Fibroblast of mammary gland (primary cell): ENCODE results near the gene VPS13C.

ENCODE experiments used
- DNase-seq: peaks from one replicate; pipeline ENCODE4 v3.0.0-alpha.2; 2010; ENCODE audit warnings: low read depth
- H3K4me3 ChIP-seq: 2 replicates; pipeline ENCODE4 v1.5.1; 2011; ENCODE audit warnings: low read depth, mild to moderate bottlenecking, low read length, moderate library complexity; ENCODE audit not compliant: control insufficient read depth
- CTCF ChIP-seq: conservative IDR thresholded peaks from 2 replicates; pipeline ENCODE4 v1.5.1; 2011; ENCODE audit warnings: low read depth, low read length, inconsistent platforms; ENCODE audit not compliant: control insufficient read depth, insufficient read depth

VPS13C gene

GRCh38 chr15:62067448-62068044 is 7.3 kb upstream of the VPS13C start:
- DNase-seq = no peak
- H3K4me3 ChIP-seq = peak overlapping the region; percentile 19
- no peak for TF ChIP-seq CTCF

GRCh38 chr15:62066663-62067447 is 6.6 kb upstream of the VPS13C start, which contains the start of gene C2CD4A:
Gene C2CD4A, plus strand, starts transcription at chr15:62066977. Its CDS starts 637 bp downstream, at chr15:62067614.
- H3K4me3 ChIP-seq = peak within 1 kb of the TSS; percentile 19
- DNase-seq = no peak
- peak; percentile 4 for TF ChIP-seq CTCF

DNA sequence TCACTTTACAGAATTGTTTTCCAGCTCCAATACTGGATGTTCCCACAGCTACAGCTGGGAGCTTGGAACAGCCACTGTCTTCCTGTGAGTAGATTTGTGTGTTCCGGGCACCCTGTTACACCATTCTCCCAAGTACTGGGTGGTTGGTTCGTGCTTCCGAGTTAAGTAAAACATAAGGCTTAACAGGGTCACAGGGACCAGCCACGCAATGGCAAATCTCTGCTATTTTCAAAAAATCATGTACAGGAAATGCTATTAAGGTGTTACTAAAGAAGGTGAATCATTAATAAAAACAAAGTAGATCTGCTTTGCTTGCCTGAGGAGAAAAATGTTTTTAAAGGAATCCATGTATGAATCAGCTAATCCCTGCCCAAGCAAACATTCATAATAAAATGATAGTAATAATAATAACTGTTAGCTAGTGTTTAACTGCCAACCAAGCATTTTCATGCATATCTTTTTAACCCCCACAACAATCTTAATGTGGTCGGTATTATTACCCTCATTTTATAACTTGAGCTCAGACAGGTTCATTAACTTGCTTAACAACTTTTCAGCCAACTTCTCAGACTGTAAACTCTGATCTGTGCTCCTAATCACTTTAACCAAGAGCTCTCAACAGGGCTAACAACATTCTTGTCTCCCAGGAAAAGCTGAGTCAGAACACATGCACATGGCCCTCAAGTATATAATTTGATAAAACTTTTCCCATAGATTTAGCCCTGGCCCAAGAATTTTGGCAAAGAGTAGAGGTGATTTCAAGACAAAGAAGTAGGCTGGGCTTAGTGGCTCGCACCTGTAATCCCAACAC is 3.8 kb upstream of the VPS13C start:
- no peak for TF ChIP-seq CTCF
- H3K4me3 ChIP-seq = no peak overlapping the region
- DNase-seq = no peak

DNA sequence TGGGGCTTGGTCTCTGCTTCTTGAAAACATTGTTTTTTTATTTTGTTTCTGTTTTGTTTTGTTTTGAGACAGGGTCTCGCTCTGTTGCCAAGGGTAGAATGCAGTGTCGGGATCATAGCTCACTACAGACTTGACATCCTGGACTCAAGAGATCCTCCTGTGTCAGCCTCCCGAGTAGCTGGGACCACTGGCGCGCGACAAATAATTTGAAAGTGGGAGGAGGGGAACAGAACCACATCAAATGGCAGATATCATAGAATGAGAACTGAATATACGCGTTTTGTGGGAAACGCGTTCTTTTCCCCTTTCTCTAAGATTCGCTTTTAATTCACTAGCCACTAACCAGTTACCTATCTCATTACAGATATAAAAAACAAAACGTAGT is 641 bp upstream of the VPS13C start:
- no peak for DNase-seq
- no peak for TF ChIP-seq CTCF
- peak overlapping the region; percentile 86 for H3K4me3 ChIP-seq

DNA sequence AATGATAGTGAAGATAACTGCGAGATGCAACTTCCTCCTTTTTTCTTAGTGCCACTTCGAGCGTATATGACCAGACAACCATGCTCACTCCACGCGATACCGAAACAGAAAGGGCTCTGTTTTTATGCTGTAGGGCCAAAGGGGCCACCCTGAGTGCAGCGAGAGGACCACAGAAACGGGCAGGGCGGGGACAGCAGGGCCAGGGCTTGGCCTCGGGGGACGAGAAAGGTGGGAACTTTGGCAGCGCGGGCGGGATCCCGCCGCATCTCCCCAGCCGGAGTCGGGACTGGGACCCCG is 483 bp downstream of the VPS13C start:
- peak overlapping the region; percentile 86 for H3K4me3 ChIP-seq
- DNase-seq = peak; percentile 58
- TF ChIP-seq CTCF = no peak

- no peak for DNase-seq
- TF ChIP-seq CTCF = peak; percentile 26
- peak overlapping the region; percentile 86 for H3K4me3 ChIP-seq
Observed at GRCh38 chr15:62059108-62059815, 985 bp downstream of the VPS13C start.
